Activated CD4-positive, alpha-beta T cell treated with anti-CD3 and anti-CD28 coated beads for 4 hours (primary cell): ENCODE results near the gene ARSG.
"Not testable (repeated sequence)": the region's sequence is repeated elsewhere in the genome, so short reads cannot be mapped to it uniquely, and the experiment has no call there.

ENCODE experiments used
- DNase-seq, 2 donors: peaks; one replicate each; pipeline ENCODE4 v3.0.0-alpha.2; 2020

The ARSG gene

DNA sequence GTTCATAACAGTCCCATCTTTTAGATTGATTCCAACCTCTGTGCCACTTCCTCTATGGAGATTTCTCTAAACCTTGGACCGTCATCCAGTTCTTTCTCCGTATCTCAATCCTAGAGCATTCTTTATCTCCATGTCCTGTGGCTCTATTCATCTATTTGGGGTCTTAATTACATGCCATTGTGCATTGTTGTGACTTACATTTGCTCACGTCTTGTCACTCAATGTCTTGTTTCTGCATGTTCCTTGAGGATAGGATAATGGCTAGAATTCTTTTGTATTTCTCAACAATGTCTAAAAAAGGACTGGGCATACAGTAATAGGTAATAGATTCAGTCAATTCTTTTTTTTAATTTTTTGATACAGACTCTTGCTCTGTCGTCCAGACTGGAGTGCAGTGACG lies 50.2 kb downstream of the ARSG start:
- no peak for DNase-seq

DNA sequence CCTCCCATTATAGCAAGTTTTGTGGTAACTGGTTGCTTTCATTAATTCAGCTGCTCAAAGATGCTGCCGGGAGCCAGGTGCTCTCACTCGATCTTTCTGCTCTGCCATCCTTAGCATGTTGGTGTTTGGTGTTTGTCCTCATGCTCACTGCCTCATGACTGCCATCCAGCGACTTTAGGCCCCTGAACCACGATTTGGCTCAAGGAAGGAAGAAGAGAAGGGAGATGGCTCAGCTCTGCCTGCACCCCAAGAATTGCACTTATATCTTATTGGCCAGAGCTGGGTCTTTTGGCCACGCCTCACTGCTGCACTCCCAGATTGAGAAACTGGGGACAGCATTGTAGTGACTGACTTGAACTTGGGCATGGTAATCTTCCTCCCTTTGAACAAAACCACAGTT lies 52.7 kb downstream of the ARSG start:
- no peak for DNase-seq

DNA sequence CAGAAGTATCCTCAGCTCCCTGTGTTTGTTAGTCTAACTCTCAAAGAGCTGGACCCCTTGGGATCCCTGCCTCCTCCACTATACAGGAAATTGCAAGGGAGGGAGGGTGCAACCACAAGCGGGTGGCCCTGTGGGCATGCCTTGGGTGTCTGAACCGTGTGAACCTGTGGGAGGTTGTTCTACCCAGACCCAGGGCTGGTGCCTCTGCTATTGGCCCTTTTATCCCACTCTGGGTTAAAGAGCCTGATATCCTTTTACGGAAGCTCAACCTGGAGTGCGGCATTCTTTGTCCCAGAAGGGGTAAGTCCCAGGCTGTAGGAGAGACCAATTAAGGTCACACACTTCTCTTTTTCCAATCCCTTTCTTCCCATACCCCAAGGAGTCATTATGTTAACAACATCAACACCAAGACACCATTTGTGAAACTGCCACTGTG lies 53.4 kb downstream of the ARSG start:
- peak; percentile 39 to 41 for DNase-seq

DNA sequence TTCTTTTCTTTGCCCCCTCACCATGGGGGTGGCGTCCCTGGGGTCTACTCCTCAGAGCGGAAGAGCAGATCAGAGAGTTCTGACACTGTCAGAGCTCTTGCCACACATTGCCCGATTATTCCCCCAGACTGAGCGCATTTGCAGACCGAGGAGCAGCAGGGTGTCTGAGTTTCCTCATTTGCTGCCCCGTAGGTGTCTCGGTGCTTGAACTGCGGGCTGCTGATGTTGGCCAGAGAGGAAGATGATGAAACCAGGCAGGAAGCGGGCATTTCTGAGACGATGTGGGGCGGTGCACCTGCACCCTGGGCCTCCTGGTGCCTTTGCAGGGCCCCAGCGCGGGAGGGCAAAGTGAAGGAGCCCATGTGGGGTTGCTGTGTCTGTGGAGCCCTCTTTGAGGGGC lies 55.2 kb downstream of the ARSG start:
- DNase-seq = peak; percentile 51 to 64

DNA sequence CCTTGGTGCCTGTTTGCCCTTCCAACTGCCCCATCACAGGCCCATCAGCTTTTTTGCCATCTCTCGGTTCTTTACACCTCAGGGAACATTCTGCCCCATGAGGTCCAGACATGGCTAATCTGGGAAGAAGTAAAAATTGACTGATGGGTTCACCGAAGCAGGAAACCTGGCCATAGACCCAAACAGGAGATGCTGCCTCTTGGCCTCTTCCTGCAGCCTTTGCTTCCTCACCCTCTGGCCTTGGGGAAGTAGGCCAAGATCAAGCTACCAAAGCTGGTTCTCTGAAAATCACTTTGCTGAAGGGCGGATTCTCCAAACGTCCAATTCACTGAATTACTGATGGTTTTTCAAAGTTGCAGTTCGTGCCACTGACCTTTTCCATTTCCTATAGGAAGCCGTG lies 56.1 kb downstream of the ARSG start:
- no peak for DNase-seq

DNA sequence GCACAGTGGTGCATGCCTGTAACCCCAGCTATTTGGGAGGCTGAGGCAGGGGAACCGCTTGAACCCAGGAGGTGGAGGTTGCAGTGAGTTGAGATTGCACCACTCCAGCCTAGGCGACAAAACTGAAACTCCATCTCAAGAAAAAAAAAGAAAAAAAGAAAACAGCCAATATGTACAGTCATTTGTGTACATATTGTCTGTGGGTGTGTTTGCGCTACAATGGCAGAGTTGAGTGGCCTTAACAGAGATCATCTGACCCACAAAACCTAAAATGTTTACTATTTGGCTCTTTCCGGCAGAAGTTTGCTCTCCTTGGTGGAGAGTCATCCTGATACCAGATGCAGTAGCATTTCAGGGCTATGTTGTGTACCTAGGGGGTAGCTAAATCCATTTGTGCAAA lies 57.9 kb downstream of the ARSG start:
- no peak for DNase-seq

DNA sequence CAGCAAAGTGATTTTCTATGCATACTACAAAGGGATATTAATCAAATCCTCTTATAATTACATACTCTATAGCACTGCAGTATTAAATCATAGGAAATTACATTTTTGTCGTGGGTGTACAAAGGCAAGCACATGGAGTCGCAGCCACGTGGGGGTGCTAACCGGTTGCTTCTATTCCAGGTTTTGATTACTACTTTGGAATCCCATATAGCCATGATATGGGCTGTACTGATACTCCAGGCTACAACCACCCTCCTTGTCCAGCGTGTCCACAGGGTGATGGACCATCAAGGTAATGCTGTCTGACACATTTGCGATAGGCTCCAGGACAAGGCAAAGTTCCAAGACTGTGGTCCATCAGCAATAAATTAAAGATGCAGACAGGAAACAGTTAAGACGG lies 60.1 kb downstream of the ARSG start:
- DNase-seq = no peak

DNA sequence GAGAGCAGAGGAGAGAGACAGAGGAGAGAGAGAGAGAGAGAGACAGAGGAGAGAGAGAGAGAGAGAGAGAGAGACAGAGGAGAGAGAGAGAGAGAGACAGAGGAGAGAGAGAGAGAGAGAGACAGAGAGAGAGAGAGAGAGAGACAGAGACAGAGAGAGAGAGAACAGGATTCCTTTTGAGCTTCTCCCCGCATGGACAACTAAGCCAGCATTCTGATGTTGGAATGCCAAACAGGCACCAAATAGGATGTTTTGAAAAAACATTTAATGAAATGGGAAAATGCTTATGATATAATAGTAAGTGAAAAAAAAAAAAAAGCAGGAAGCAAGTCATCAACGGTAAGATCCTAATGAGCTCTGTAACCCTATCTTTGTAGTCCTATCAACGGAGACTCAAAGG lies 60.7 kb downstream of the ARSG start:
- no peak for DNase-seq

DNA sequence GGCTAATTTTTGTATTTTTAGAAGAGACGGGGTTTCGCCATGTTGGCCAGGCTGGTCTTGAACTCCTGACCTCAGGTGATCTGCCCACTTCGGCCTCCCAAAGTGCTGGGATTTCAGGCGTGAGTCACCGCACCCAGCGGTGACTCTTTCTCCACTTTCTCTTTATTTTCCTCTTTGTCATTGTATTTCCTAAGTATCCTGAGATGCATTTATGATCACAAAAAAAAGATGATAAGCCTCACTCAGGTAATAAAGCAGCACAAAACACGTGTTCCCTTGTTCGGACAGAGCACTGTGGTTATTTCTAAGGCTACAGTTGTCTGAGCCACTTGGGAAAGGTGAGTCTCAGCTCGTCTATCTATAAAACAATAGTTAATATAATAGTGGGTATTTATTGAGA lies 61.4 kb downstream of the ARSG start:
- DNase-seq = not testable (repeated sequence)

DNA sequence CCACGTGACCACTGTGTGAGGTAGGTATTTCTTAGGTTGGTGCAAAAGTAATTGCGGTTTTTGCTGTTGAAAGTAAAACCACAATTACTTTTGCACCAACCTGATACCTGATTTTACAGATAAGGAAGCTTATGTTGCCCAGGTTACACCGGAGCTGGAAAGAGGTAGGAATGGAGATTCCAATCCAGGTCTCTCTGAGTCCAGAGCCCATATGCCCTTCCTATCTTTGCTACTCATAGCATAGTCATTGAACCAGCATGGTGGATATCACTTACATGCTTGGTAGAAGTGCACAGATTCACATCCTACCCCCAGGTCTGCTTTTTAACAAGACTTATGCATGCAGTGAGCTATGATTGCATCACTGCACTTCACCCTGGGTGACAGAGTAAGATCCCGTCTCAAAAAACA lies 61.8 kb downstream of the ARSG start:
- no peak for DNase-seq

DNA sequence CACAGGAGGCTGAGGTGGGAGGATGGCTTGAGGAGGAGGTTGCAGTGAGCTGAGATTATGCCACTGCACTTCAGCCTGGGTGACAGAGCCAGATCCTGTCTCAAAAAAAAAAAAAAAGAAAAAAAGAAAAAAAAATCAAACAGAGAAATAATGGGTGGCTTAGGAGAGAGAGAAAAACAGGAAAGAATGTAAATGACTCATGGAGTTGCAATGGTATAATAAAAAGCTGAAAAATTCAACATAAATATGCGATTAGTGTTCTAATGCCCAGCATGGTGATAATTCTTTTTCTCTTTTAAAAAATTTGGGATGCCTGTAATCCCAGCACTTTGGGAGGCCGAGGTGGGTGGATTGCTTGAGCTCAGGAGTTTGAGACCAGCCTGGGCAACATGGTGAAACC lies 63.0 kb downstream of the ARSG start:
- DNase-seq = not testable (repeated sequence)

DNA sequence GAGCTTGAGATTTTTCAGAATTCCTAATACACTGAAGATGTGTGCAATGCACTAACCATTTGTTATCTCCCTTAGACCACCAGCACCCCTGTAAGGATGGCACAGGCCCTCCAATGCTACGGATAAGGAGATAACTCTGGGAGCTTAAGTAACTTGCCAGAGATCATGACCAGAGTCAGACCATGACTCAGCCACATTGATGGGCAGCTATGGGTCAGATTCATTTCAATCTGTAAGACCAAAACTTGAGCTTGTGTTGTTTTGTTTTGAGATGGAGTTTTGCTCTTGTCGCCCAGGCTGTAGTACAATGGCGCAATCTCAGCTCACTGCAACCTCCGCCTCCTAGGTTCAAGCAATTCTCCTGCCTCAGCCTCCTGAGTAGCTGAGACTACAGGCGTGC lies 63.8 kb downstream of the ARSG start:
- DNase-seq = not testable (repeated sequence)

DNA sequence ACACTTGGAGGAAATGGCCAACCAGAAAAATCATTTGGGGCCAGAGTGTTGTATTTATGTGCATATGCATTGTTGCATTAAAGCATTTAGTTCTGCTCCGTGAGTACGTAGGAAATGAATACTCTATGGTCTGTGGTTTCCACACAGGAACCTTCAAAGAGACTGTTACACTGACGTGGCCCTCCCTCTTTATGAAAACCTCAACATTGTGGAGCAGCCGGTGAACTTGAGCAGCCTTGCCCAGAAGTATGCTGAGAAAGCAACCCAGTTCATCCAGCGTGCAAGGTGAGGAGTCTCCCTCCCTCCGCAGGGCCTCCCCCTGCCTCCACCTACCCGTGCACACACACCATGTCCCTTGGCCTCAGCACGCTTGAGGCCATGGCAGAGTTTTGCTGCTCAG lies 65.2 kb downstream of the ARSG start:
- DNase-seq = peak; percentile 56 to 63

DNA sequence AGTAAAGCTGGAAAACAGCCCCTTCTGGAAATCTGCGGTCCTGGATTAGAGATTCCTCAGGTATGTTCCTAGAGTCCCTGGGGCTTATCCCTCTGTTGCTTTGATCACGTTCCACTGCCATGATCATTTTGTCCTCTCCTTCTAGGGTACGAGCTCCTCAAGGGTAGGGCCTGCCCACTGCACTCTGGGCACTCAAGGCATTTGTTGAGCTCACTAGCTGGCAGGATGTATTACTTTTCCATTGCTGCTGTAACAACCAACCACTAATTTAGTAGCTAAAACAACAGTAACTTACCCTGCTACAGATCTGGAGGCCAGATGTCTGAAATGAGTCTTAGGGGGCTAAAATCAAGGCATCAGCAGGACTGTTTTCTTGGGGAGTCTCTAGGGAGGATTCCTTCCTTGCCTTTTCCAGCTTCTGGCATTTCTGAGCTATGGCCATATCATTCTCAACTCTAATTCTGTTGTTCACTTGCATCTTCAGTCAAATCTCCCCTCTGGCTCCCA lies 65.7 kb downstream of the ARSG start:
- DNase-seq = no peak

DNA sequence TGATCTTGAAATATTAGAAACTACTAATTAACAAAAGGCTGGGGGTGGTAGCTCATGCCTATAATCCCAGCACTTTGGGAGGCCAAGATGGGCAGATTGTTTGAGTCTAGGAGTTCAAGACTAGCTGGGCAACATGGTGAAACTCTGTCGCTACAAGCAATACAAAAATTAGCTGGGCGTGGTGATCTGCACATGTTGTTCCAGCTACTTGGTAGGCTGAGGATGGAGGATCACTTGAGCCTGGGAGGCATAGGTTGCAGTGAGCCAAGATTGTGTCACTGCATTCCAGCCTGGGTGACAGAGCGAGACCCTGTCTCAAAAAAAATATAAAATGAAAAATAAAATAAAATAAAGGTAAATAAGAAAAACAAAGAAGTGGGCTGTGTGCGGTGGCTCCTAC lies 66.6 kb downstream of the ARSG start:
- no peak for DNase-seq

DNA sequence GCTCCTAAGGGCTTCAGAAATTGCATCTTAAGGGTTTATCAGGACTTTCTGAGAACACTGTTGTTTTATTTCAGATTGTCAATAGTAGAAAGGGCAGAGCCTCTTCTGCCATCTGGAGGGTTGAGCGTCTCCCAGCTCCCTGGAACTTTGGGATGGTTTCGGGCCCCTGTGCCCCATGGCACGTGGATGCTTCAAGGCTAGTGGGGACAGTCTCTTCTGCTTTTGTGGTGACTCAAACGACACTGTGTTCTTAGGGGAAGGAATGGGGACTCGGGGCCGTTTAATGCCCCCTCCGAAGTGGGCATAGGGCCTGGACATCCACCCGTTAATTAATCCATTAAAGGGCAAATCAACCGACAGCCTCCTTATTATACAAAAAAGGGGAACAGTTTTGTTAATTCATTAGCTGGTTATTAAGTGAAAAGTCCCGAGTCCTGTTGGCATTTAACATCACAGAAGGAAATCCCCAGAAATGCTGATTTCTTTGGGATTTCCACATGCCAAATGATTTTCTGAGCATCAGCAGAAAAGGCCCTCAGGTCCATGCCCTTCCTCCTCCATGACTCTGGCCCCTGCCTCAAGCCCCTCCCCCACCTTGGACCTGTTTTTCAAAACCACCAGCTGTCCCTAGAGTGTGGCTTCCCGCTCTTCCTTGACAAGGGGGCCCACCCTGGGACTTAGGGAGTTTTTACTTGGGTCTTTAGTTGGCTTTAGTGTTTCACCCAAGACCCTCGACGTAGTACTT lies 68.7 kb downstream of the ARSG start:
- DNase-seq = no peak

DNA sequence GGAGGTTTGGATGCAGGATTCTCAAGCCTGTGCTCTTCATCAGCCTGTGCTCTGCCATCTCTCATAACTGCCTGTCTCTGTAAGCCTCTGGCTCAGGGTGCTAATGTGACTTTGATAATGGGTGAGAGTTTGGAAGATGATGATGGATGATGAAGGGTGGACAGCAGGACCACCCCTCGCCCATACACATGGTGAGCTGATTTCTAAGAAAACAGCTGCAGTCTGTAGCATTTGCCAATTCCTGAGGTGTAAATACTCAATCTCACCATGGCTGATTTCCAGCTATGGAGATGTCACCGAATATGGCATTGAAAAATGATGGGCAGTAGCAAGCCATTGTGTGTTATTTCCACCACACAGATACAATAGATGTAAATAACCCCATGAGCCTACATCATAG lies 74.2 kb downstream of the ARSG start:
- no peak for DNase-seq

DNA sequence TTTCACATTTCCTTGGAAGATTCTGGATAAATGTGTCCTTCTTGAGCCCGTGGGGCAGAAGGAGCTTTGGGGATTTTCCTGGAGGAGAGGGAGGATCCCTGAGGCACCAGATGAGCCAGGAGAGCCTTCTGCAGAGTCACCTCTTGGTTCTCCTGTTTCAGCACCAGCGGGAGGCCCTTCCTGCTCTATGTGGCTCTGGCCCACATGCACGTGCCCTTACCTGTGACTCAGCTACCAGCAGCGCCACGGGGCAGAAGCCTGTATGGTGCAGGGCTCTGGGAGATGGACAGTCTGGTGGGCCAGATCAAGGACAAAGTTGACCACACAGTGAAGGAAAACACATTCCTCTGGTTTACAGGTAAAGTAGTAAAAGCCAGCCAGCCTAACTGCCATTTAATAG lies 77.1 kb downstream of the ARSG start:
- no peak for DNase-seq

DNA sequence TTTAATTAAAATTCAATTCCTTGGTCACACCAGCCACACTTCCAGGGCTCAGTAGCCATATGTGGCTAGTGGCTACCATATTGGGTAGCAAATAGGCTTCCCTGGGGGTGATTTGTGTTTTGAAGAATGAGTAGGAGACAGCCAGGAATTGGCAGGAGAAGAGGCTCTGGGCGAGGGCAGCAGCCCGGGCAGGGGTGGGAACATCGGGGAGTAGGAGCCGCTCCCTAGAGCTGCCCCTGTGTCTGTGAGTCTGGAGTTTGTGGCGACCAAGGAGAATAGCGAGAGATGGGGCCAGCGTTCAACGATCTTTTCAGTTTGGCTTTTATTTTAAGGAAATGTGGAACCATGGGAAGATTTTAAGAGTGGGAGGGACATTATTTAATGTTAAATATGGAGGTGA lies 84.3 kb downstream of the ARSG start:
- DNase-seq = no peak

DNA sequence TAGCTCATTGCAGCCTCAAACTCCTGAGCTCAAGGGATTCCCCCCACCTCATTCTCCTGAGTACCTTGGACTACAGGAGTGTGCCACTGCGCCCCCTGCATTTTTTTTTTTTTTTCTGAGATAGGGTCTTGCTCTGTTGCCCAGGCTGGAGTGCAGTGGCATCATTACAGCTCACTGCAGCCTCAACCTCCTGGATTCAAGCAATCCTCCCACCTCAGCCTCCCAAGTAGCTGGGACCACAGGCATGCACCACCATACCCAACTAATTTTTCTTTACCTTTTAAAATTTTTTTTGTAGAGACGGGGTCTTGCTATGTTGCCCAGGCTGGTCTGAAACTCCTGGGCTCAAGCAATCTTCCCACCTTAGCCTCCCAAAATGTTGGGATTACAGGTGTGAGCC lies 84.9 kb downstream of the ARSG start:
- DNase-seq = not testable (repeated sequence)

DNA sequence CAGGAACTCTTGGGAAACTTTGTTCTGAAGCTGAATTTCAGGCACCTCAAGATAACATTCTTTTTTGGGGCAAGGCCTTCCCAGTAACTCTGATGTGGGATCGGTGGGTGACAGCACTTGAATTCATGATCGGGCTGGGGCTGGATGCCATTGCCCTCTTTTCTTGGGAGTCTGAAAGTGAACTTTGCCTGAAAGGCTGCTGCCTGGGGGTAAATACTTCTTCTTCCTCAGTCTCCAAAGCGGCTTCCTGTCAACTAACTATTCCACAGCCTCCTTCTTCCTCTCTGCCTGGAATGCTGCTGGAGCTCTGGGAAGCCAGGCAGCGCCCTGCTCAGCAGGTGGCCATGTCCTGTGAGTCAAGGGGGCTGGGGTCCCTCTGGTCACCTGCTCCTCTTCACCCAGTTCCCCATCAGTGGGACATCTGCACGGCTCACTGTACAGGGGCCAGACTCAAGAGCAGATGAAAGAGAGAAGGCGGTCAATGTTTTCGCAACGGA lies 86.5 kb downstream of the ARSG start:
- DNase-seq = no peak

DNA sequence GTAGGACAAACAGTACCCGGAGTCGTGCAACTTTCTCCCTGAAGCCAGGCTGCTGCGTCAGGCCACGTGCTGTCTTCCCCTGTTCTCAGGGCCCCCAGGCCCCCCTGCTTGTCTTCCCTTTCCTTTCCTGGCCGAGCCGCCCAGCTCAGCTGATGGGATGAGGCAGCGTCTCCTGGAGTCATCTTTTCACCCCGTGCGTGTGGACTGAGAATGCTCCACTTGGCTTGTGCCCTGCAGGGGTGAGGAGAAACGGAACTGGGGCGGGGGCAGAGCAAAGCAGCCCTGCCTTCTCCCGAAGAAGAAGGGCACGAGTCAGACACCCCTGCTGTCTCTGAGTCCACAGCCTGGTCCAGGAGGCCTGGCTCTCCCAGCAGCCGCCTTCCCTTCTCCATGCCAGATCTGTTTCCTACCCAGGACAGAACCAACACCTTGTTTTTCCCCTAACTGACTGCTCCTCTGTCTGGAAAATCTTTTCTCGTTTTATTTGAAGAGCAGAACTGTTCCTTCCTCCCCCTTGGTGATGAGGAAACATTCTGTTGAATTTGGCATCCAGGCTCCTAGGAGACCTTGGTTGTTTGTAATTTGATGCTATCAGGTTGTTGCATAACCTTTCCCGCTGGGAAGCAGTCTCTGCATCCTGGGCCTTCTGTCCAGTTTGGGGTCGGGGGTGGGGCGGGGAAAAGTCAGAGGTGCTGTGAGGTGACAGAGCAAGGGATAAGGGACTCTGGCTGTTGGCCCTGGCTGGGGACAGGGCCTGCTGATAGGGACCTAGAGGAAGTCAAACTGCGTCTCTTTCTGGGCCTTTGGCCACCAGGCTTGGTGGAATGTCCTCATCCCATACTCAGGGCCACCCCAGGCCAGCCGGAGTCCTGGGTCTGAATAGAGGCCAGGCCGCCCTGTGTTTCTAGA lies 87.2 kb downstream of the ARSG start:
- no peak for DNase-seq

DNA sequence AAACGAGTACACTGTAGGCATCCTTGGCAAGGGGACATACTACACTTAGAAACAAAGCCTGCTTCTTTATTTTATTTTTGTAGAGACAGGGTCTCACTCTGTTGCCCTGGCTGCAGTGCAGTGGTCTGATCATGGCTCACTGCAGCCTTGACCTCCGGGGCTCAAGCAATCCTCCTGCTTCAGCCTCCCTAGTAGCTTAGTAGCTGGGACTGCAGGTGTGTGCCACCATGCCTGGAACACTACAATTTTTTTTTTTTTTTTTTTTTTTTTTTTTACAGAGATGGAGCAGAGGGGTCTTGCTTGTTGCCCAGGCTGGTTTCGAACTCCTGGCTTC lies 87.8 kb downstream of the ARSG start:
- no peak for DNase-seq
